Measurements from ENCODE around the gene MARCHF2.
A peak's percentile ranks its signal among the peaks of the same experiment; 100 is the strongest.

The MARCHF2 gene

DNA sequence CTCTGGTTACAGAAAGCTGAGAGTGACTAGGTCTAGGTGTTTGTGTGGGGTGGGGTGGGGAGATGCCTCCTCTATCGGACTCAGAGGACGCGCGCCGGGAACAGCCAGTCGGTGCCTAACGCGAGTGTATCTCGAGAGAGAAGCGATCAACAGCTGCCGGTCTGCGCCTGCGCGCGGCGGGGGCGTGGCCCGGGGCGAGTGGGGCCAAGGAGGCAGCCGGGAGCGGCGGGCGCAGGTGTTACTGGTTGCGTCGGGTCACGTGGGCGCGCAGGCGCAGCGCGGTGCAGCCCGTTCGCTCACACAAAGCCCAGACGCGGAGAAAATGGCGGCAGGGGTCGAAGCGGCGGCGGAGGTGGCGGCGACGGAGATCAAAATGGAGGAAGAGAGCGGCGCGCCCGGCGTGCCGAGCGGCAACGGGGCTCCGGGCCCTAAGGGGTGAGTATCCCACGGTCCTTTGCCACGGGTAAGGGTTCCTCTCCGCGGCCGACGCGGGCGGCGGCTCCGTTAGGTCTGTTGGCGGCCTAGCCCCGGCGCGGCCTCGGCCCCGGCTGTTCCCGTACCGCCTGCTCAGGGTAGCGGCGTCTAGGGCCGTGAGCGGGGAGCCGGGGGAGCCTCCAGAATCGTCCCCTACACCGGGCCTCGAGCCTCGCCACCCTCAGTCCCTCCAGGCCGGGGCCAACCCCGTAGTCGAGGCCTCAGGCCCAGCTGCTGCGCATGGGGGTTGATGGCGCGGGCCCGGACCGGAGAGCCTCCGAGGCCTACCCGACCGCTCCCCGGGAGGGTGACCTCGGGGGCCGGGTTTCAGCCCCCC is 31.8 kb downstream of the MARCHF2 start, which contains the start of gene HNRNPM:
TSS of gene HNRNPM (plus strand) at position 299 of the 811 bp plus-strand sequence. CDS start at position 323, 24 bp downstream.
- TF ChIP-seq, protein P1, sequence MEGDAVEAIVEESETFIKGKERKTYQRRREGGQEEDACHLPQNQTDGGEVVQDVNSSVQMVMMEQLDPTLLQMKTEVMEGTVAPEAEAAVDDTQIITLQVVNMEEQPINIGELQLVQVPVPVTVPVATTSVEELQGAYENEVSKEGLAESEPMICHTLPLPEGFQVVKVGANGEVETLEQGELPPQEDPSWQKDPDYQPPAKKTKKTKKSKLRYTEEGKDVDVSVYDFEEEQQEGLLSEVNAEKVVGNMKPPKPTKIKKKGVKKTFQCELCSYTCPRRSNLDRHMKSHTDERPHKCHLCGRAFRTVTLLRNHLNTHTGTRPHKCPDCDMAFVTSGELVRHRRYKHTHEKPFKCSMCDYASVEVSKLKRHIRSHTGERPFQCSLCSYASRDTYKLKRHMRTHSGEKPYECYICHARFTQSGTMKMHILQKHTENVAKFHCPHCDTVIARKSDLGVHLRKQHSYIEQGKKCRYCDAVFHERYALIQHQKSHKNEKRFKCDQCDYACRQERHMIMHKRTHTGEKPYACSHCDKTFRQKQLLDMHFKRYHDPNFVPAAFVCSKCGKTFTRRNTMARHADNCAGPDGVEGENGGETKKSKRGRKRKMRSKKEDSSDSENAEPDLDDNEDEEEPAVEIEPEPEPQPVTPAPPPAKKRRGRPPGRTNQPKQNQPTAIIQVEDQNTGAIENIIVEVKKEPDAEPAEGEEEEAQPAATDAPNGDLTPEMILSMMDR (IDR thresholded peaks at IDR 0.05; ENCODE audit: low read depth, low read length): no peak
- peak; percentile 98 for DNase-seq (ENCODE audit: low read depth in 2 of 2)
- peak within 1 kb of the TSS; percentile 89 to 95 for H3K4me3 ChIP-seq (replicated peaks in 1 of 2; ENCODE audit: low read depth in 2 of 2, low read length in 2 of 2)

DNA sequence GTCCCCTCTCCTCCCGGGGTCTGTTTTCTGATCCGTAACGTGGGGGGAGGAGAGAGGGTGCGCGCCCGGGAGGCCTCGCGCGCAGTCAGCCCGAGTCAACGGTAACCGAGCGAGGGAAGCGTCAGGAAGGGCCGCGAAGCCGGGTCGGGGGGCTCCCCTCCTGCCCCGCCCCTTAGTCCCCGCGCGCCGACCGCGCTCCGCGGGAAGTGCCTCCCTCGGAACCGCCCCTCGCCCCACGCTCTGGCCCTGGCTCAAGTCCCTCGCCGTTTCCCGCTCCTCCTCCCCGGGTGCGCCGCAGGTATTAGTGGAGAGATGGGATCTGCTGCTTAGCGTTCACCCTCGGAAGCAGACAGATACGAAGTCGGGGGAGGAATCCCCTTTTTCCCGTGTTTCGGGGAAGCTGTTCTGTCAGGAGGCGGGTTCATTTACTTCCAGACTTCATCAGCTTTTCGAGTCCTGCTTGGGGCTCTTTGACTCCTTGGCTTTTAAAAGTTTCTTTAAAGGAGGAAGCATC is 32.4 kb downstream of the MARCHF2 start:
- peak; percentile 36 to 45 for DNase-seq (ENCODE audit: low read depth in 2 of 2)
- TF ChIP-seq, protein P1 (IDR thresholded peaks at IDR 0.05; ENCODE audit: low read depth, low read length): no peak
- H3K4me3 ChIP-seq (replicated peaks in 1 of 2; ENCODE audit: low read depth in 2 of 2, low read length in 2 of 2): peak overlapping the region; percentile 89 to 95

DNA sequence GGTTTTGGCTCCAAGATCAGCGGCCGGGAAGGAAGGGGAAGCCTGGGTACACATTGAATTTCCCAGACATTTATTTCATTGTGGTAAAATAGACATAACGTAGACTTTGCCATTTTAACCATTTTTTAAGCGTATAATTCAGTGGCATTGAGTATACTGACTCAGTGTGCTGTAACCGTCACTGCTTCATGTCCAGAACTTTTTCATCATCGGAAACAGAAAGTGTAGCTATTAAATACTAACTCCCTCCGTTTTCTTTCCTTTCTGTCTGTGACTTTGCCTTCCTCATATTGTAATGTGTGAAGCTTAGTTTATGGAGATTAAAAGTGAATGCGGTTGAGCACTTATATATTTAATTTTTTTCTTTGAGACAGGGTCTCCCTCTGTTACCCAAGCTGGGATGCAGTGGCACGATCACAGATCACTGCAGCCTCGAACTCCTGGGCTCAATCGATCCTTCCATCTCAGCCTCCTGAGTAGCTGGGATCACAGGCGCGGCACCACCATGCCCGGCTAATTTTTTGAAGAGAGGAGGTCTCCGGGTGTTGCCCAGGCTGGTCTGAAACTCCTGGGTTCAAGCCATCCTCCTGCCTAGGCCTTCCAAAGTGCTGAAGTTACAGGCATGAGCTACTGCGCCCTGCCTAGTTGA is 33.1 kb downstream of the MARCHF2 start:
- TF ChIP-seq, protein P1 (IDR thresholded peaks at IDR 0.05; ENCODE audit: low read depth, low read length): no peak
- DNase-seq (ENCODE audit: low read depth in 2 of 2): no peak
- H3K4me3 ChIP-seq (replicated peaks in 1 of 2; ENCODE audit: low read depth in 2 of 2, low read length in 2 of 2): peak overlapping the region; percentile 89 to 95

DNA sequence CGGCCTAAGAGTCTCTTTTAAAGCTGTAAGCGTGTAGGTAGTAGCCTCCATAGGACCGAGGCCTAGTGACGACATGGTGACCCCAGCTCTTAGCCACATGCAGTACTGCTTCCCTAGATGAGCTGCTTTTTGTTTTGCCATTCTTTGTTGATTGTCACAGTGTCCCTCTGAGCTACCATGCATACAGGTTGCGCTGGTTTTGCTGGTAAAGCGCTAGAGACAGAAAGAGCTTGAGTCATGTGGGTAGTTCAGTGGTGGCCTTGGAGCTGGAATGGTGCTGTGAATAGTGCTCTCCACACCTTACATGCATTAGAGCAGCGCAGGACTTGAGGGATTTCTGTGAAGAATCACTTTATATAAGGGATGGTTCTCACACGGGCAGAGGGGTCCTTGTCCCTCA is 36.7 kb downstream of the MARCHF2 start:
- DNase-seq (ENCODE audit: low read depth in 2 of 2): no peak
- no peak overlapping the region for H3K4me3 ChIP-seq (replicated peaks in 1 of 2; ENCODE audit: low read depth in 2 of 2, low read length in 2 of 2)
- TF ChIP-seq, protein P1 (IDR thresholded peaks at IDR 0.05; ENCODE audit: low read depth, low read length): no peak

DNA sequence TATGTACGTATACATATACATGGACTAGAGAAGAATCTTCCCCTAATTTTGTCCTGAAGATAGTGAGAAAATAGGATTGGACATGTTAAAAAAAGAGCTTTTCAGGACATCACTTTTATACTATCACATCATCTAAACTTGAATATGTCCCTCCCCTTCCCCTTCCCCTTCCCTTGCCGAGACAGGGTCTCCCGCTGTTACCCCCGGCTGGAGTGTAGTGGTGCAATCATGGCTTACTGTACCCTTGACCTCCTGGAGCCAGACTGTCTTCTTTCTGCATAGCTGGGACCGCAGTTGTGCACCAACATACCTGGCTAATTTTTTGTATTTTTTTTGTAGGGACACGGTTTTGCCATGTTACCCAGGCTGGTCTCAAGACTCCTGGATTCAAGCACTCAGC is 38.3 kb downstream of the MARCHF2 start:
- TF ChIP-seq, protein P1 (IDR thresholded peaks at IDR 0.05; ENCODE audit: low read depth, low read length): no peak
- H3K4me3 ChIP-seq (replicated peaks in 1 of 2; ENCODE audit: low read depth in 2 of 2, low read length in 2 of 2): no peak overlapping the region
- DNase-seq (ENCODE audit: low read depth in 2 of 2): no peak

DNA sequence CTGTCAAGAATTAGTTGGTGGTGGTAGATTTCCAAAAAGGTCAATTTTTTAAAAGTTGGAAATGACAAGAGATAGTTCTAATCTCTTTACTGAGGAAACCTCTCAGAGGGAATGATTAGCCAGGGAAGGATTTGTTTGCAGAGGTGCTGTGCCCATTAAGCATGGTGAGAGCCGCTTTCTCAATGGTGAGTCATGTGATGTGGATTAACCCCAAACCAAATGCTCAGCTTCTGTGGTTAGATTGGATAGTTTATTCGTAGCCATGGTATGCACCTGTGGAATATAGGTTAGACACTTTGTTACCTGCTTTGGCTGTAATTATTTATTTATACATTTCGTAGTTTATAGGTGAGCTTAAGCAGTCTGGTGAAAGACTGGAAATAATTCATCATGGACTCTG is 38.8 kb downstream of the MARCHF2 start:
- no peak overlapping the region for H3K4me3 ChIP-seq (replicated peaks in 1 of 2; ENCODE audit: low read depth in 2 of 2, low read length in 2 of 2)
- TF ChIP-seq, protein P1 (IDR thresholded peaks at IDR 0.05; ENCODE audit: low read depth, low read length): no peak
- DNase-seq (ENCODE audit: low read depth in 2 of 2): peak in 1 of 2 donors; percentile 57
